ENCODE results near the gene GNAQ.

- no peak for TF ChIP-seq CTCF (IDR thresholded peaks at IDR 0.05)
- TF ChIP-seq POLR2A (IDR thresholded peaks at IDR 0.05), result no peak
- no peak for TF ChIP-seq EP300 (IDR thresholded peaks at IDR 0.05)
These were observed 1.4 kb downstream of the GNAQ start for GRCh38 chr9:78030296-78030552.
